Measurements from ENCODE around the gene MAGEC2.

DNA sequence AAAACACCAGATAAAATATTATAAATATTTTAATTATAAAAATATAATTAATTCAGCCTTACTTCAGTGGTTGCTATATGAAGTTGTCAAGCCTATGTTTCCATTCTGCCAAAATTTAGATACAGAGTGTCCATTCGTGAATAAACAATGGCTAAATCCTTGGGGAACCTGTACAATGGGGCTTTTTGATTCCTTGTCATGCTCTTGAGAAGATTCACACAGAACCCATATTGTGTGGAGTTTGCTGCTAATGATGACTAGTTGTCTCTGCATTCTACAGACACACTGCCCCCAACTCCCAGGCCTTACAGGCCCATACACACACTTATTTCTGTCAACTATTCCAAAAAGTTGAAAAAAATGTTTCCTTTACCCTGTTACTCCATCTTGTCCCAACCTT, 33.4 kb upstream of the MAGEC2 start:
- TF ChIP-seq, protein P1, sequence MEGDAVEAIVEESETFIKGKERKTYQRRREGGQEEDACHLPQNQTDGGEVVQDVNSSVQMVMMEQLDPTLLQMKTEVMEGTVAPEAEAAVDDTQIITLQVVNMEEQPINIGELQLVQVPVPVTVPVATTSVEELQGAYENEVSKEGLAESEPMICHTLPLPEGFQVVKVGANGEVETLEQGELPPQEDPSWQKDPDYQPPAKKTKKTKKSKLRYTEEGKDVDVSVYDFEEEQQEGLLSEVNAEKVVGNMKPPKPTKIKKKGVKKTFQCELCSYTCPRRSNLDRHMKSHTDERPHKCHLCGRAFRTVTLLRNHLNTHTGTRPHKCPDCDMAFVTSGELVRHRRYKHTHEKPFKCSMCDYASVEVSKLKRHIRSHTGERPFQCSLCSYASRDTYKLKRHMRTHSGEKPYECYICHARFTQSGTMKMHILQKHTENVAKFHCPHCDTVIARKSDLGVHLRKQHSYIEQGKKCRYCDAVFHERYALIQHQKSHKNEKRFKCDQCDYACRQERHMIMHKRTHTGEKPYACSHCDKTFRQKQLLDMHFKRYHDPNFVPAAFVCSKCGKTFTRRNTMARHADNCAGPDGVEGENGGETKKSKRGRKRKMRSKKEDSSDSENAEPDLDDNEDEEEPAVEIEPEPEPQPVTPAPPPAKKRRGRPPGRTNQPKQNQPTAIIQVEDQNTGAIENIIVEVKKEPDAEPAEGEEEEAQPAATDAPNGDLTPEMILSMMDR (conservative IDR thresholded peaks at IDR 0.05; ENCODE audit: low read depth, low read length) = no peak
- TF ChIP-seq EZH2 (IDR thresholded peaks at IDR 0.05; ENCODE audit: borderline replicate concordance, low read depth, low read length, poor library complexity, severe bottlenecking) = no peak
